GM18909 (cell line): ENCODE results near the gene JPT1.

Experiments
- ATAC-seq: cut with Tn5 transposase; IDR thresholded peaks from one replicate; pipeline ENCODE4 v1.9.1; 2021; ENCODE audit warnings: mild to moderate bottlenecking; ENCODE audit not compliant: unreplicated experiment, poor library complexity

The JPT1 gene

GRCh38 chr17:75109407-75110233, 44.7 kb downstream of the JPT1 start, which contains the start of gene ARMC7:
Gene ARMC7, plus strand, starts transcription at chr17:75109969. Its CDS starts 320 bp downstream, at chr17:75110289.
- ATAC-seq: peak; percentile 62

- no peak for ATAC-seq
Measured at GRCh38 chr17:75109046-75109406, 45.3 kb downstream of the JPT1 start.

- no peak for ATAC-seq
Measured at GRCh38 chr17:75108193-75108592, 46.1 kb downstream of the JPT1 start.

GRCh38 chr17:75105126-75106080, 48.9 kb downstream of the JPT1 start:
- ATAC-seq: no peak

- ATAC-seq: no peak
Measured at GRCh38 chr17:75103601-75104554, 50.4 kb downstream of the JPT1 start.

GRCh38 chr17:75102385-75102821, 51.9 kb downstream of the JPT1 start:
- ATAC-seq: no peak

GRCh38 chr17:75099881-75100595, 54.3 kb downstream of the JPT1 start:
- ATAC-seq: no peak

GRCh38 chr17:75098861-75099260, 55.5 kb downstream of the JPT1 start:
- no peak for ATAC-seq

GRCh38 chr17:75097865-75098264, 56.4 kb downstream of the JPT1 start:
- ATAC-seq: no peak

GRCh38 chr17:75096082-75096625, 58.2 kb downstream of the JPT1 start:
- no peak for ATAC-seq

GRCh38 chr17:75094871-75095399, 59.4 kb downstream of the JPT1 start:
- no peak for ATAC-seq

GRCh38 chr17:75093548-75094158, 60.7 kb downstream of the JPT1 start:
- no peak for ATAC-seq

- ATAC-seq: no peak
Measured at GRCh38 chr17:75091855-75092327, 62.4 kb downstream of the JPT1 start.

- ATAC-seq: no peak
Measured at GRCh38 chr17:75090871-75091854, 63.1 kb downstream of the JPT1 start.

GRCh38 chr17:75088465-75089417, 65.6 kb downstream of the JPT1 start:
- ATAC-seq: peak; percentile 11
